Activated CD4-positive, alpha-beta T cell treated with anti-CD3 and anti-CD28 coated beads for 36 hours (primary cell): ENCODE measurements around the gene GRPEL2. TPM values are rescaled to one million over a fixed set of nuclear protein-coding genes. Genes with fewer than 3 reads are reported as not detected.
A peak's percentile ranks its signal among the peaks of the same experiment; 100 is the strongest.

Experiments used
- ATAC-seq: fragments of 200-7000 bp; cut with Tn5 transposase; one replicate; pipeline ENCODE4 v1.10.0; 2021; ENCODE audit warnings: mild to moderate bottlenecking, moderate library complexity
- CTCF ChIA-PET: fragments of 350-600 bp; sonication (Branson Sonifier 250); formaldehyde crosslinking; loops from one replicate; lab custom pipeline; 2021; ENCODE audit warnings: antibody characterized with exemption; lab: Charles Lee
- POLR2A ChIA-PET: fragments of 350-600 bp; sonication (Branson Sonifier 250); formaldehyde crosslinking; loops from one replicate; lab custom pipeline; 2021; ENCODE audit warnings: antibody characterized with exemption, inconsistent platforms; lab: Charles Lee
- DNase-seq: peaks from one replicate; pipeline ENCODE4 v3.0.0-alpha.2; 2020
- H3K27ac Mint-ChIP-seq: one replicate; pipeline ENCODE4 v1.8.0; 2021; ENCODE audit warnings: mixed read lengths
- H3K27me3 Mint-ChIP-seq: one replicate; pipeline ENCODE4 v1.8.0; 2021; ENCODE audit warnings: mixed read lengths
- H3K36me3 Mint-ChIP-seq: one replicate; pipeline ENCODE4 v1.8.0; 2021; ENCODE audit warnings: low read depth, mixed read lengths
- H3K4me1 Mint-ChIP-seq: one replicate; pipeline ENCODE4 v1.8.0; 2021; ENCODE audit warnings: mixed read lengths
- H3K4me3 Mint-ChIP-seq: one replicate; pipeline ENCODE4 v1.8.0; 2021; ENCODE audit warnings: mild to moderate bottlenecking, moderate library complexity, mixed read lengths
- H3K9me3 Mint-ChIP-seq: one replicate; pipeline ENCODE4 v1.8.0; 2021; ENCODE audit warnings: low read depth, mixed read lengths
- intact Hi-C, 2 experiments: fragments of 100-400 bp; cut with DNase I in 1 of 2; cut with micrococcal nuclease in 1 of 2; formaldehyde crosslinking; loops; one replicate each; pipeline versions ENCODE4 v1.14.2 to v1.15.1; 2022 to 2024; cut with DNase I, micrococcal nuclease
- total RNA-seq, 2 experiments: library from RNA; stranded (reverse); gene quantifications; one replicate each; pipeline ENCODE4 v1.2.3, GENCODE V29; 2021

GRPEL2 gene
- total RNA-seq, 2 experiments from 2014 or later, result 27.1 to 37.2 TPM

GRCh38 chr5:149357370-149358293 lies 12.3 kb downstream of the GRPEL2 start, which contains the start of gene PCYOX1L:
Gene PCYOX1L, plus strand, starts transcription at chr5:149358046. Its CDS starts 23 bp downstream, at chr5:149358069.
- Mint-ChIP-seq H3K36me3 (peaks cover 39% of the 10 kb centered on the region), H3K4me3 (peak within 1 kb of the TSS; percentile 94), H3K9me3 (no peaks in the 10 kb centered on the region), H3K27ac (peak within 1 kb of the TSS; percentile 89), H3K4me1 (peaks cover 66% of the 10 kb centered on the region), H3K27me3 (no peaks in the 10 kb centered on the region)
- DNase-seq (peak; percentile 96), ATAC-seq (peak; percentile 98)
- ChIA-PET POLR2A (interaction anchor here (0.5 to 1.7 kb wide), 6 partner anchors 8 to 398 kb away, joined by 3 to 22 read pairs (median 4); partner anchors contain the start of genes CSNK1A1 and GRPEL2), CTCF (interaction anchor here (0.7 to 7.8 kb wide), 10 partner anchors 9 to 194 kb away, joined by 3 to 84 read pairs (median 6); partner anchors contain the start of genes CSNK1A1 and GRPEL2)
- intact Hi-C loops, result loop anchor here (1.0 to 5.0 kb wide), 6 partner anchors 12 to 1055 kb away; partner anchors contain the start of genes GRPEL2 (in 2 of the 2), CD74 (in 1 of the 2), CSNK1A1 (in 1 of the 2) and PPARGC1B (in 1 of the 2)

DNA sequence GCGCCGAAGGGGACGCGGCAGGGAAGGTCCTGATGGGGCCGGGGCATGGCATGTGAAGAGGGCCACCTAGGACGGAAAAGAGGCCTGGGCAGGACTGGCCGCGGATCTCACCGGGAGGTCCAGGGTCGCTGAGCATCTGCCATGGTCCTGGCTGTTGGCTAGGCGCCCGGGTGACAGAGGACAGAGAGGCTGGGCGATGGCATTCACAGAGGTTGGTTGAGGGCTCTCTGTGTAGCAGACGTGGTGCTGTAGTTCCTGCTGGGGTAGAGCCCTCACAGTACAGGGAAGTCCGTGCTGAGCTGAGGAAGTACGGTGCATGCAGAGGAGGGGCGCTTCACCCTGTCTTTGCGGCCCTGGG lies 13.0 kb downstream of the GRPEL2 start:
- ChIA-PET CTCF (interaction anchor here (0.9 to 7.8 kb wide), 6 partner anchors 8 to 41 kb away, joined by 3 to 84 read pairs (median 8); partner anchors contain the start of gene GRPEL2), POLR2A (interaction anchor here (0.5 to 1.7 kb wide), 7 partner anchors 9 to 397 kb away, joined by 3 to 22 read pairs (median 4); partner anchors contain the start of genes CSNK1A1 and GRPEL2)
- Mint-ChIP-seq H3K4me3 (peak overlapping the region; percentile 94), H3K27me3 (no peaks in the 10 kb centered on the region), H3K36me3 (peaks cover 36% of the 10 kb centered on the region), H3K27ac (peak overlapping the region; percentile 89), H3K4me1 (peaks cover 64% of the 10 kb centered on the region), H3K9me3 (no peaks in the 10 kb centered on the region)
- intact Hi-C loops, result loop anchor here in 1 of 2 experiments (5.0 kb wide), 3 partner anchors 374 to 604 kb away; partner anchors contain the start of genes PPARGC1B and SLC26A2
- DNase-seq (peak; percentile 44), ATAC-seq (peak; percentile 12)

GRCh38 chr5:149358868-149359495 lies 13.7 kb downstream of the GRPEL2 start:
- CTCF ChIA-PET, result interaction anchor here (1.6 to 2.2 kb wide), 2 partner anchors 10 to 13 kb away, joined by 9 to 10 read pairs; no protein-coding TSS in a partner anchor
- Mint-ChIP-seq H3K4me1 (peaks cover 60% of the 10 kb centered on the region), H3K27me3 (no peaks in the 10 kb centered on the region), H3K4me3 (peak overlapping the region; percentile 94), H3K27ac (peak overlapping the region; percentile 89), H3K9me3 (no peaks in the 10 kb centered on the region), H3K36me3 (peaks cover 32% of the 10 kb centered on the region)
- intact Hi-C loops, result loop anchor here in 1 of 2 experiments (5.0 kb wide), 3 partner anchors 373 to 603 kb away; partner anchors contain the start of genes PPARGC1B and SLC26A2
- POLR2A ChIA-PET, result interaction anchor here (1.2 to 1.7 kb wide), 2 partner anchors 60 to 192 kb away, joined by 4 to 10 read pairs; partner anchors contain the start of gene CSNK1A1
- no peak for DNase-seq
- ATAC-seq, result no peak

- Mint-ChIP-seq H3K27me3 (no peaks in the 10 kb centered on the region), H3K36me3 (peaks cover 19% of the 10 kb centered on the region), H3K27ac (peak overlapping the region; percentile 77), H3K4me1 (peaks cover 51% of the 10 kb centered on the region), H3K9me3 (no peaks in the 10 kb centered on the region), H3K4me3 (no peak overlapping the region)
- ChIA-PET CTCF (interaction anchor here (0.7 to 2.2 kb wide), 8 partner anchors 9 to 347 kb away, joined by 3 to 10 read pairs (median 4); partner anchors contain the start of gene GRPEL2), POLR2A (interaction anchor here (1.0 kb wide), 1 partner anchor 190 kb away, joined by 3 read pairs; no protein-coding TSS in a partner anchor)
- intact Hi-C loops, result no loop called here
- ATAC-seq (no peak), DNase-seq (no peak)
Observed at GRCh38 chr5:149360272-149360671, 15.0 kb downstream of the GRPEL2 start.

GRCh38 chr5:149362541-149362940 lies 17.2 kb downstream of the GRPEL2 start:
- peaks cover 34% of the 10 kb centered on the region for H3K4me1 Mint-ChIP-seq
- POLR2A ChIA-PET, result no interaction called here

GRCh38 chr5:149363358-149363757 lies 18.1 kb downstream of the GRPEL2 start:
- ChIA-PET CTCF (interaction anchor here (1.2 to 6.5 kb wide), 4 partner anchors 8 to 49 kb away, joined by 3 to 84 read pairs (median 10); partner anchors contain the start of gene PCYOX1L), POLR2A (no interaction called here)
- Mint-ChIP-seq H3K9me3 (no peaks in the 10 kb centered on the region), H3K36me3 (peaks cover 12% of the 10 kb centered on the region), H3K4me1 (peaks cover 33% of the 10 kb centered on the region), H3K27ac (no peak overlapping the region), H3K4me3 (no peak overlapping the region), H3K27me3 (no peaks in the 10 kb centered on the region)
- ATAC-seq (no peak), DNase-seq (no peak)
- intact Hi-C loops, result no loop called here

More at GRCh38 chr5:149362541-149362940, 17.2 kb downstream of the GRPEL2 start:
- Mint-ChIP-seq H3K36me3 (peaks cover 7% of the 10 kb centered on the region), H3K27ac (peak overlapping the region; percentile 0), H3K4me3 (no peak overlapping the region), H3K27me3 (no peaks in the 10 kb centered on the region), H3K9me3 (no peaks in the 10 kb centered on the region)
- no peak for ATAC-seq
- intact Hi-C loops, result no loop called here
- no peak for DNase-seq
- CTCF ChIA-PET, result interaction anchor here (1.6 to 2.6 kb wide), 3 partner anchors 9 to 48 kb away, joined by 3 to 16 read pairs (median 4); no protein-coding TSS in a partner anchor

DNA sequence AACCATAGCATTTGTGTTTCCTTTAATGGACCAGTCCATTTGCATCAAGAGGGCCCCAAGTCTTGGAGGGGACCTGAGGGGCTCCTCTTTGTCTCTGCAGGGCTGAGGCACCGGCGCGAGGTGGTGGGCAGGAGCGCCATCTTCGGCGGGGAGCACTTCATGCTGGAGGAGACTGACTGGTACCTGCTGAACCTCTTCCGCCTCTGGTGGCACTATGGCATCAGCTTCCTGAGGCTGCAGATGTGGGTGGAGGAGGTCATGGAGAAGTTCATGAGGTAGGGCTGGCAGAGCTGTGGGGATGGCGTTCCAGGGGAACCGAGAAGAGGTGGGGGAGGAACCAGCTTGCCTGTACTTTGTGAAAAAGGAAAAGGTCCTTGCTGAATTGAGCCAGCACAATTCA lies 18.6 kb downstream of the GRPEL2 start:
- H3K9me3 Mint-ChIP-seq, result no peaks in the 10 kb centered on the region
- DNase-seq, result no peak
- peaks cover 27% of the 10 kb centered on the region for H3K4me1 Mint-ChIP-seq
- CTCF ChIA-PET, result interaction anchor here (1.2 to 6.5 kb wide), 2 partner anchors 9 to 10 kb away, joined by 3 to 84 read pairs; partner anchors contain the start of gene PCYOX1L
- no peak overlapping the region for H3K4me3 Mint-ChIP-seq
- POLR2A ChIA-PET, result no interaction called here
- no peak overlapping the region for H3K27ac Mint-ChIP-seq
- intact Hi-C loops, result no loop called here
- peaks cover 13% of the 10 kb centered on the region for H3K36me3 Mint-ChIP-seq
- no peaks in the 10 kb centered on the region for H3K27me3 Mint-ChIP-seq
- ATAC-seq, result no peak

- DNase-seq (no peak), ATAC-seq (no peak)
- Mint-ChIP-seq H3K9me3 (no peaks in the 10 kb centered on the region), H3K36me3 (peaks cover 15% of the 10 kb centered on the region), H3K4me3 (no peak overlapping the region), H3K27ac (no peak overlapping the region), H3K27me3 (no peaks in the 10 kb centered on the region), H3K4me1 (peaks cover 21% of the 10 kb centered on the region)
- ChIA-PET CTCF (interaction anchor here (1.0 to 6.5 kb wide), 3 partner anchors 9 to 197 kb away, joined by 3 to 84 read pairs (median 3); partner anchors contain the start of gene PCYOX1L), POLR2A (no interaction called here)
- intact Hi-C loops, result loop anchor here in 1 of 2 experiments (5.0 kb wide), 2 partner anchors 68 to 198 kb away; no protein-coding TSS in a partner anchor
Observed at GRCh38 chr5:149364719-149365118, 19.4 kb downstream of the GRPEL2 start.

DNA sequence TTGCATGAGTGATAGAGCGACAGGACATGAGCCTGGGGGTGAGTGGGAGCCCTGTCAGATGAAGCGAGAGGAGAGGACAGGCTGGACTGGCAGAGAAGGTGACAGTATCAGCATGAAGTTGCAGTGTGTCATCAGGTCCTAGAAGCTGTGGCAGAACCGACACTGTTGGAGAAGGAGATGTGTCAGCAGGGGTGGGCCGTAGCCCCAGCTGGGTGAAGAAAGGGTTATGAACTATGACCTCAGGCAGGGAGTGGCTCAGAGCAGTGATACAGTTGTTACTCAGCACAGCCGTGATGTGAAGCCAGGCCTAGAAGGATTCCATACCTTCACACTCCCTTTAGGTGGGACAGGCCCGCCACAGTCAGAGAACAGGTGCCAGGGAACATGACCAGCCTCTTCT lies 20.1 kb downstream of the GRPEL2 start:
- Mint-ChIP-seq H3K36me3 (peaks cover 15% of the 10 kb centered on the region), H3K27ac (no peak overlapping the region), H3K27me3 (no peaks in the 10 kb centered on the region), H3K9me3 (no peaks in the 10 kb centered on the region), H3K4me1 (peaks cover 14% of the 10 kb centered on the region), H3K4me3 (no peak overlapping the region)
- ATAC-seq, result peak; percentile 45
- DNase-seq, result no peak
- ChIA-PET POLR2A (no interaction called here), CTCF (interaction anchor here (0.8 to 6.5 kb wide), 7 partner anchors 11 to 197 kb away, joined by 3 to 84 read pairs (median 3); partner anchors contain the start of gene PCYOX1L)
- intact Hi-C loops, result loop anchor here in 1 of 2 experiments (5.0 kb wide), 2 partner anchors 67 to 197 kb away; no protein-coding TSS in a partner anchor

DNA sequence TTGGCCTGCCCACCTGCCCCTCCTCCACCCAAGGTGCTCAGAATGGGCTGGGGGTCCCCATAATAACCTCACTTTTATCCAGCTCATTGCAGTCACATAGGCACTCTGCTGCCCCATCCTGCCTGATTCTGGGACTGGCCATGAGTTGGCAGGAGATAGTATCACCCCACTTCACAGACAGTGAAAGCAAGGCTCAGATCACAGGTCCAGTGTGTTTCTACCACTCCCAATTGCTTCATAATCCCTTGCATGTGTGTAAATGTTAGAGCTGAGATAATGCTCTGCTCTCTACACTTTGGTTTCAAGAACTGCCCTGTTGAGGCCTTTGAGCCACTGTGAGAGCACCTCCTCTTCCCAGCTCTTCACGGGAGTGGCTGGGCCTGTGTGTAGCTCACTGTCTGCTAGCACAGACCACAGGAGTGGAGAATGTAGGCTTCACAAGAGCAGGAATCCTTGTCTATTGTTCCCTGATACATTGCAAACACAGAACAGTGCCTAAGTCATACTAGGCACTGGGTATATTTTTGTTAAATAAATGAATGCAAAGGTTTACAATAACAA lies 20.9 kb downstream of the GRPEL2 start:
- intact Hi-C loops, result loop anchor here in 1 of 2 experiments (5.0 kb wide), 2 partner anchors 66 to 196 kb away; no protein-coding TSS in a partner anchor
- DNase-seq (no peak), ATAC-seq (no peak)
- Mint-ChIP-seq H3K4me3 (no peak overlapping the region), H3K36me3 (peaks cover 11% of the 10 kb centered on the region), H3K27me3 (no peaks in the 10 kb centered on the region), H3K27ac (no peak overlapping the region), H3K4me1 (peaks cover 7% of the 10 kb centered on the region), H3K9me3 (no peaks in the 10 kb centered on the region)
- CTCF ChIA-PET, result interaction anchor here (0.8 to 6.5 kb wide), 9 partner anchors 10 to 196 kb away, joined by 3 to 84 read pairs (median 5); partner anchors contain the start of gene PCYOX1L
- POLR2A ChIA-PET, result no interaction called here
